Measurements from ENCODE around the gene MRPL43. TPM values are rescaled to one million over a fixed set of nuclear protein-coding genes. Genes with fewer than 3 reads are reported as not detected.

The MRPL43 gene
- total and polyA plus RNA-seq, 2 experiments from 2014 or later = 114 to 128 TPM

- Histone ChIP-seq H3K9me3 (ENCODE audit: low read depth) (no peaks in the 10 kb centered on the region), H3K36me3 (no peaks in the 10 kb centered on the region), H3K4me1 (ENCODE audit: low read depth) (peaks cover 7% of the 10 kb centered on the region), H3K27ac (no peak overlapping the region), H3K4me3 (no peak overlapping the region), H3K27me3 (peaks cover 20% of the 10 kb centered on the region)
- no peak for DNase-seq (ENCODE audit: low read depth in 1 of 2, low spot score in 1 of 2)
- TF ChIP-seq CTCF (IDR thresholded peaks at IDR 0.05; ENCODE audit: low read depth, low read length) = no peak
Observed at GRCh38 chr10:101016814-101017213, 29.5 kb upstream of the MRPL43 start.

GRCh38 chr10:101015582-101015973, 28.3 kb upstream of the MRPL43 start:
- Histone ChIP-seq H3K4me1 (ENCODE audit: low read depth) (peaks cover 14% of the 10 kb centered on the region), H3K27me3 (peaks cover 20% of the 10 kb centered on the region), H3K27ac (no peak overlapping the region), H3K36me3 (no peaks in the 10 kb centered on the region), H3K9me3 (ENCODE audit: low read depth) (no peaks in the 10 kb centered on the region), H3K4me3 (no peak overlapping the region)
- TF ChIP-seq CTCF (IDR thresholded peaks at IDR 0.05; ENCODE audit: low read depth, low read length) = no peak
- DNase-seq (ENCODE audit: low read depth in 1 of 2, low spot score in 1 of 2) = no peak

GRCh38 chr10:101014966-101015581, 27.8 kb upstream of the MRPL43 start:
- H3K27me3 ChIP-seq = peaks cover 20% of the 10 kb centered on the region
- no peaks in the 10 kb centered on the region for H3K36me3 ChIP-seq
- H3K4me1 ChIP-seq (ENCODE audit: low read depth) = peaks cover 14% of the 10 kb centered on the region
- no peak overlapping the region for H3K27ac ChIP-seq
- H3K9me3 ChIP-seq (ENCODE audit: low read depth) = no peaks in the 10 kb centered on the region
- H3K4me3 ChIP-seq = no peak overlapping the region
- peak in 1 of 2 donors; percentile 53 for DNase-seq (ENCODE audit: low read depth in 1 of 2, low spot score in 1 of 2)
- no peak for TF ChIP-seq CTCF (IDR thresholded peaks at IDR 0.05; ENCODE audit: low read depth, low read length)

- Histone ChIP-seq H3K36me3 (no peaks in the 10 kb centered on the region), H3K27me3 (peaks cover 20% of the 10 kb centered on the region), H3K4me1 (ENCODE audit: low read depth) (peaks cover 14% of the 10 kb centered on the region), H3K4me3 (no peak overlapping the region), H3K9me3 (ENCODE audit: low read depth) (no peaks in the 10 kb centered on the region), H3K27ac (no peak overlapping the region)
- peak; percentile 97 for TF ChIP-seq CTCF (IDR thresholded peaks at IDR 0.05; ENCODE audit: low read depth, low read length)
- peak; percentile 68 to 80 for DNase-seq (ENCODE audit: low read depth in 1 of 2, low spot score in 1 of 2)
Observed at GRCh38 chr10:101014230-101014884, 27.1 kb upstream of the MRPL43 start.

GRCh38 chr10:101013365-101013825, 26.1 kb upstream of the MRPL43 start:
- no peak overlapping the region for H3K27ac ChIP-seq
- no peak for DNase-seq (ENCODE audit: low read depth in 1 of 2, low spot score in 1 of 2)

More at GRCh38 chr10:101013365-101013825, 26.1 kb upstream of the MRPL43 start:
- Histone ChIP-seq H3K4me1 (ENCODE audit: low read depth) (peaks cover 11% of the 10 kb centered on the region), H3K9me3 (ENCODE audit: low read depth) (no peaks in the 10 kb centered on the region), H3K27me3 (peaks cover 15% of the 10 kb centered on the region), H3K36me3 (no peaks in the 10 kb centered on the region), H3K4me3 (no peak overlapping the region)
- TF ChIP-seq CTCF (IDR thresholded peaks at IDR 0.05; ENCODE audit: low read depth, low read length) = no peak

Data from cardiac muscle cell (in vitro differentiated cells and primary cell).